ENCODE data around the gene EIF5A2. TPM values are rescaled to one million over a fixed set of nuclear protein-coding genes. Genes with fewer than 3 reads are reported as not detected.

Gene EIF5A2
- total and polyA plus RNA-seq, 12 donors = 1.6 to 14.8 (median 8.5) TPM

GRCh38 chr3:170918715-170919114 is 10.3 kb upstream of the EIF5A2 start:
- no peak for DNase-seq
- intact Hi-C loops (cut with DNase I) = no loop called here
- Histone ChIP-seq H3K36me3 (no peaks in the 10 kb centered on the region), H3K4me1 (no peaks in the 10 kb centered on the region), H3K4me3 (no peak overlapping the region), H3K27me3 (no peaks in the 10 kb centered on the region), H3K27ac (no peak overlapping the region), H3K9me3 (peaks cover 0 to 47% (median 5%) of the 10 kb centered on the region in 11 donors)
- WGBS, 2 donors = 72 to 73% methylated on average over 4 of the region's 4 CpGs
- no peak for ATAC-seq
- no peak for TF ChIP-seq CTCF (IDR thresholded peaks at IDR 0.05)

GRCh38 chr3:170914690-170915089 is 6.3 kb upstream of the EIF5A2 start:
- intact Hi-C loops (cut with DNase I) = no loop called here
- peak overlapping the region in 1 of 10 donors; percentile 32 for H3K27ac ChIP-seq

GRCh38 chr3:170914212-170914611 is 5.8 kb upstream of the EIF5A2 start:
- Histone ChIP-seq H3K27ac (peak overlapping the region in 1 of 10 donors; percentile 32), H3K4me1 (no peaks in the 10 kb centered on the region), H3K9me3 (peaks cover 0 to 60% (median 19%) of the 10 kb centered on the region in 11 donors), H3K27me3 (no peaks in the 10 kb centered on the region), H3K4me3 (no peak overlapping the region), H3K36me3 (no peaks in the 10 kb centered on the region)
- no peak for TF ChIP-seq CTCF (IDR thresholded peaks at IDR 0.05)
- ATAC-seq = no peak
- 89 to 94% methylated on average over 5 of the region's 5 CpGs for WGBS, 2 donors
- intact Hi-C loops (cut with DNase I) = no loop called here
- no peak for DNase-seq

More at GRCh38 chr3:170914690-170915089, 6.3 kb upstream of the EIF5A2 start:
- 26% methylated on average over 1 of the region's 1 CpG for WGBS, 2 donors
- no peaks in the 10 kb centered on the region for H3K4me1 ChIP-seq
- H3K4me3 ChIP-seq = no peak overlapping the region
- no peaks in the 10 kb centered on the region for H3K36me3 ChIP-seq
- TF ChIP-seq CTCF (IDR thresholded peaks at IDR 0.05) = no peak
- peaks cover 0 to 55% (median 17%) of the 10 kb centered on the region in 11 donors for H3K9me3 ChIP-seq
- H3K27me3 ChIP-seq = no peaks in the 10 kb centered on the region
- DNase-seq (no peak), ATAC-seq (no peak)

- DNase-seq (no peak), ATAC-seq (no peak)
- WGBS, 2 donors = 96 to 97% methylated on average over 3 of the region's 3 CpGs
- Histone ChIP-seq H3K27ac (no peak overlapping the region), H3K9me3 (peaks cover 0 to 39% (median 15%) of the 10 kb centered on the region in 11 donors), H3K4me1 (peaks cover 0 to 18% (median 10%) of the 10 kb centered on the region in 9 donors), H3K27me3 (no peaks in the 10 kb centered on the region), H3K4me3 (no peak overlapping the region), H3K36me3 (no peaks in the 10 kb centered on the region)
- intact Hi-C loops (cut with DNase I) = no loop called here
- no peak for TF ChIP-seq CTCF (IDR thresholded peaks at IDR 0.05)
Measured at GRCh38 chr3:170911051-170911450, 2.6 kb upstream of the EIF5A2 start.

Measured in heart right ventricle (tissue), 16 donors.